Measurements from ENCODE around the gene KCMF1.

KCMF1 gene

GRCh38 chr2:85032621-85033020 lies 61.7 kb downstream of the KCMF1 start:
- no peak for DNase-seq

GRCh38 chr2:85033388-85033787 lies 62.4 kb downstream of the KCMF1 start:
- no peak for DNase-seq

DNA sequence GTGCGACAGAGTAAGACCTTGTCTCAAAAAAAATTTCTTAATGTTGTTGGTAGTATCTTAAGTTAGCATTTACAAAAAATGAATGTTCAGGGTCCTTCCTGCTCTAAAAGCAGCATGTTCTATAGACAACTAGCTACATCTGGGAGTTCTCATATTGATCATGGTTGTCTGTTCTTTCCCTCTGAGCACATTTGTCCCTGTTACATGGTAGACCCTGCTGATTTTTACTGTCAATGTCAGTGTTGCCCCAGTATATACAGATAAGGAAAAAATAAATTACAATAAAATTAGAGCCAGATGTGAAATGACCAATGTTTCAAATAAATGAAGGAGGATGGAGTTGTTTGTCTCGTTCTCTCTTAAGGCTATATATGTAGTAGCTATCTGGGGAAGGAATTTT lies 63.2 kb downstream of the KCMF1 start:
- DNase-seq, result no peak

DNA sequence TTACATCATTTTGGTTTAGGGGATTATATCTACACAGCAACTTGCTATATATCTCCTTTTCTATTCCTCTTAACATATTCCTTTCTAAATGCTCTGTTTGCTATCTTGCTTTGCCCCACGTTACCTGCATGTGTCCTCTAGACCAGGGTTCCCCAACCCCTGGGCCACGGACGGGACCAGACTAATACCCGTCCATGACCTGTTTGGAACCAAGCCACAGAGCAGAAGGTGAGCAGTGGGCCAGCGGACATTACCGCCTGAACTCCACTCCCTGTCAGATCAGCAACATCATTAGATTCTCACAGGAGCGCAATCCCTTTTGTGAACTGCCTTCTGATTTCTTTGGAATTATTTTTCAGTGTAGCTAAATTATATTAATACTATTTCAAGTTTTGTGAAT lies 66.7 kb downstream of the KCMF1 start:
- no peak for DNase-seq

GRCh38 chr2:85042330-85042729 lies 71.4 kb downstream of the KCMF1 start:
- no peak for DNase-seq

GRCh38 chr2:85048534-85048933 lies 77.6 kb downstream of the KCMF1 start:
- no peak for DNase-seq

DNA sequence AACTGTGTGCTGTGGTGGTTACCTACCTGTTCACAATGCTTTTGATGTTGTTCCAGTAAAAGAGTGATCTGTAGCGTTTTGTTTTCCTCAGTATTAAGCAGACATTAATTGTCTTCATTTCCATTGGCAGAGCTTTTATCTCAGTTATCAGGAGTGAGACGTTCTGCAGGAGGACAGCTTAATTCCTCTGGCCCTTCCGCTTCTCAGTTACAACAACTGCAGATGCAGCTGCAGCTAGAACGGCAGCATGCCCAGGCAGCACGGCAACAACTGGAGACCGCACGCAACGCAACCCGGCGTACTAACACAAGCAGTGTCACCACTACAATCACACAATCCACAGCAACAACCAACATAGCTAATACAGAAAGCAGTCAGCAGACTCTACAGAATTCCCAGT lies 78.3 kb downstream of the KCMF1 start:
- no peak for DNase-seq

- DNase-seq, result peak; percentile 61 to 73
Observed at GRCh38 chr2:85053802-85054201, 82.8 kb downstream of the KCMF1 start.

DNA sequence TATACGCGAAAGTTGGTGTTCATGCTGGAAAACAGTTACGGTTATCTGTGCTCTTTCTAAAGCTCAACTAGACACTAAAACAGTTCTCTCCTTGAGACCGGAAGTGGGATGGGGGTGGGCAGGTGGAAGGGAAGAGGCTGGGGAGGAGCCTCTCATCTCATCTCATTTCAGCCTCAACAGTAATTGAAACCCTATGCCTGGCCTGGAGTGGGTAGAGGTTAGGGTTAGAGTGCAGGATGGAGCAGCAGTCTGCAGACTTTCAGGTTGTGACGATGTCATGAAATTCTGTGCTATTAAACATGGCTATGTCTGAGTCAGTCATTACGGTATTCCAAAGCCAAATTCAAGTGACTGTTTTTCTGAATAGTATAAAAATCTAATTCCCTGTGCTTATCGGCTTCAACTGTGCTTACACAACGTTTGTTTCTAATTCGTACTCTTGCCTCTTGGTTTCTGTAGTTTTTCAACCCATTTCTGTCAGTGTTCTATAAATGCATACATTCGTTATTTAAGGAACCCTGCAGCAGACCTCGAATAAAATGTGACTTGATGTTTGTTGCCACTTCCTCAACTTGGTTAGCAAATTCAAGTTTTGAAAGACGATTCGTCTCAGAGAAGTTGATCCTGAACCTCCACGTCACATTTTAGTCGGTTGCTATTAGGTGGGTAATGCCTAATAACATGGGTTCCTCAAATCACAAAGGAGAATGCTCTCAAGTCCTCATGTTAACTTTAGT lies 86.4 kb downstream of the KCMF1 start:
- DNase-seq, result peak; percentile 59 to 67

DNA sequence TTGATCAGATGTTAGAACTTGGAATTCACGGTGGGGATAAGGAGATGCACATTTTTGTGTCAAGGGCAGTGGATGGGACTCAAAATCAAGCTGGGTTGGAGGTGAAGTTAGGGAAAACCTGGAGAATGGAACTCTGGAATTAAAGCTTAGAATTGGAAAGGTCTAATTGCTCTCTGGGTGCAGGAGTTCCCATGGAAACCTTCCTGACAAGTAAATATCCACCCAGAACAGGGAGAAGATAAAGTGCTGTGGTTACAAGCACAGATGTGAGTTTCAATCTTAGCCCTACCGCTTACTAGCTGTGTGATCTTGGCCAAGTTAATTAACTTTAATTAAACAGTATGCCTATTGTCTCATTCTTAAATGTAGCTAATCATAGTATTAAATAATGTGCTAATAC lies 90.9 kb downstream of the KCMF1 start:
- DNase-seq, result no peak

- no peak for DNase-seq
Observed at GRCh38 chr2:85062565-85062964, 91.6 kb downstream of the KCMF1 start.

- DNase-seq, result no peak
Observed at GRCh38 chr2:85063981-85064599, 93.1 kb downstream of the KCMF1 start.

GRCh38 chr2:85064927-85065577 lies 94.1 kb downstream of the KCMF1 start:
- DNase-seq, result no peak

GRCh38 chr2:85066006-85066740 lies 95.2 kb downstream of the KCMF1 start:
- no peak for DNase-seq

GRCh38 chr2:85066874-85067351 lies 96.0 kb downstream of the KCMF1 start:
- DNase-seq, result peak in 1 of 2 donors; percentile 71

DNA sequence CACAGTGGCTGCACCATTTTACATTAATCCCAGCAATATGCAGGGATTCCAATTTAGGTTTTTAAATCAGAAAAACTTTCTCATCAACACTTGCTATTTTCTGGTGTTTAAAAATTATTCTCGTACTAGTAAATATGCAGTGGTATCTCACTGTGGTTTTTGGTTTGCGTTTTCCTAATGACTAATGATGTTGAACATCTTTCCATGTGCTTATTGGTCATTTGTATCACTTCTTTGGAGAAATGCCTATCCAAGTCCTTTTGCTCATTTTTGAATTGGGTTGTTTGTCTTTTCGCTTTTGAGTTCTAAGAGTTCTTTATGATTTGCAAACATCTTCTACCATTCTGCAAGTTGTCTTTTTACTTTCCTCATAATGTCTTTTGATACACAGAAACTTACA lies 100.1 kb downstream of the KCMF1 start:
- DNase-seq, result no peak

DNA sequence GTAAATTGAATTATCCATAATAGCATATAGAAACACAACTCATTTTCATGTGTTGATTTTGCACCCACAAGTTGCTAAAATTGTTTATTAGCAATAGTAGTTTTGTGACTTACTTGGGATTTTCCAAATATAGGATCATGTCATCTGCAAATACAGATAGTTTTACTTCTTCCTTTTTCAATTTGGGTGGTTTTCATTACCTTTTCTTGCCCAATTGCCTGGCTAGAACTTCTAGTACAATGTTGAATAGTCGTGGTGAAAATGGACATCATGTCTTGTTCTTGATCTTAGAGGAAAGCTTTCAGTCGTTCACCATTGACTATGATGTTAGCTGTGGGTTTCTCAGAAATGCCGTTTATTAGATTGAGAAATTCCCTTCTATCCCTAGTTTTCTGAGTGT lies 102.1 kb downstream of the KCMF1 start:
- DNase-seq, result peak; percentile 33 to 70

DNA sequence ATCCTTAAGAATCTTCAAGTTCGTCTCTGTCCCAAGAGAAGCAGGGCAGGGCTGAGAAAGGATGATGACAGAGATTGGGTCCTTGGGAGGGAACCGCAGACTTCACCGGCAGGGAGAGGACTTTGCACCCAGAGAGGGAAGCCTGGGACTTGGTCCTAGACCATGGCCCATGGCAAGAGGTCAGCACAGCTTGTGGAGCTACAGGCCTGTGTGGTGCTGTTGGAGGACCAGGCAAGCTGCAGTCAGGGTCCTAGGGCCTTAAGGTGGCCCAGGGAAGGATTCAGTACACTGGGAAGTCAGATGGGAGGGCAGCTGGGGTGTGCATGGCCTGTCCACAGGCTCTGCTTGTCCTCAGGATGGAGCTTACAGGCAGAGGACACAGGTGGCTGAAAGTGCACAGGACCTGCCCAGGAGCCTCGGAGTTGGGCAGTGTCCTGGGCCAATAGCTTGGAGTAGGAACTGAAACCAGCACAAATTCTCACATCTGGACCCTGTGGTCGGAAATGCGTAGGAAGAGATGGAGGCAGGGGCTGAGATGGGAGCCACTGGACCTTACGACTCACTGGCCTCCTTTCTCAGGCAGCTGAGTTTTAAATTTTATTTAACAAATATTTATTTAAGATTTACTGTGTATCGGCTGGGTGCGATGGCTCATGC lies 105.8 kb downstream of the KCMF1 start:
- DNase-seq, result no peak

DNA sequence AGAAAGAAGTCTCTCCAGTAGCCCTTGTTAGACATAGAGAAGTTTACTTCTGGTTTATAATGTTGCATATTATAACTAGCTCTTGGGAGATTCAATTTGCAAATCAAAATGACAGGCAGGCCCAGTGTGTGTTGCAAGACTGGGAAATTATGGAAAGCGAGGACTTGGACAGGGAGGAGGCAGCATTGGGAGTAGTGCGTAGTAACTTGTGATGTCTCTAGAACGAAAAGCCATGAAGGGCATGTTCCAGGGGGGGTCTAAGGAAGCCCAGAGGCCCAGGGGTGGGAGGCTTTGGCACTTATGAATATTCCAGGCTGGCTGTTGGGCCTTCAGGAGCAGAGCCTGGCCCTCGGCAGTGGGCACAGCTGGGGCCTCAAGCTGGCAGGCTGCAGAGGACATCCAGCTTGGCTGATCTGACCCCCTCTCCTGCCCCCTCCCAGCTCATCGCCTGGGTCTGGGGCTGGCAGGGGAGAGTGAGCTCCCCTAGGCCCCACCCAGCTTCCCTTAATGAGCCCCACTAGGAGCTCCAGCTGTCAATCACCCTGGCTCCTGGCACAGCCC lies 107.0 kb downstream of the KCMF1 start:
- DNase-seq, result no peak

DNA sequence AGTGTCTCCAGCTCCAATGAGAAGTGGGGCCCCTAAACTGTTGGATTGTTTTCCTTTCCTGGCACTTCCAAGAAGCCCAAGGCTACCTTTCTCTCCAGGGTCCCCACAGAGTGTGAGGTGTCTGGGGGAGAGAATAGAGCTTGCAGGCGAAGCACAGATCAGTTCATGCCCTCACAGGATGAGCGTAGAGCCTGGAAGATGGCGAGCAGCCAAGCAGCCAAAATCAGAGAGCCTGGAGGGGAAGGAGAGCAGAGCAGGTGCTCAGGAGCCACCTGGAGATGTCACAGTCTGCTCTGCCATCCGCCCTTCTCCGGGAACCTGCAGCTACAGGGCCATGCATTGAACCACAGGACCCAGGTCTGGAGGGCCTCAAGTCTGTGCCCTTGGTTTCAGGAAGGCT lies 107.6 kb downstream of the KCMF1 start:
- no peak for DNase-seq

GRCh38 chr2:85083092-85083491 lies 112.1 kb downstream of the KCMF1 start:
- no peak for DNase-seq

GRCh38 chr2:85085563-85085962 lies 114.6 kb downstream of the KCMF1 start:
- DNase-seq, result no peak

GRCh38 chr2:85087541-85087940 lies 116.6 kb downstream of the KCMF1 start:
- DNase-seq, result no peak
